Peyer's patch (tissue), 4 donors: ENCODE data around the gene CAP1. TPM values are rescaled to one million over a fixed set of nuclear protein-coding genes. Genes with fewer than 3 reads are reported as not detected.
"Not testable (repeated sequence)": the region's sequence is repeated elsewhere in the genome, so short reads cannot be mapped to it uniquely, and the experiment has no call there.

Source experiments
- DNase-seq, 3 donors: peaks; one replicate each; pipeline ENCODE4 v3.0.0-alpha.2; 2017 to 2019
- H3K27ac ChIP-seq, 4 donors: fragments of 200-600 bp; sonication (generic); one replicate each; pipeline ENCODE4 v1.5.1; 2016 to 2019
- H3K27me3 ChIP-seq, 2 donors: fragments of 200-600 bp; sonication (generic); one replicate each; pipeline ENCODE4 v1.5.1; 2019
- H3K36me3 ChIP-seq, 3 donors: fragments of 200-600 bp; sonication (generic); one replicate each; pipeline ENCODE4 v1.5.1; 2016 to 2019
- H3K4me1 ChIP-seq, 4 donors: fragments of 200-600 bp; sonication (generic); one replicate each; pipeline ENCODE4 v1.5.1; 2016 to 2019
- H3K4me3 ChIP-seq, 4 donors: fragments of 200-600 bp; sonication (generic); 1 replicate in 3 of 4; 2 replicates in 1 of 4; pipeline ENCODE4 v1.5.1; 2016 to 2019; ENCODE audit warnings: mild to moderate bottlenecking in 1 of 4
- H3K9me3 ChIP-seq, 4 donors: fragments of 200-600 bp; sonication (generic); one replicate each; pipeline ENCODE4 v1.5.1; 2016 to 2019; ENCODE audit warnings: mild to moderate bottlenecking in 1 of 4
- POLR2A ChIP-seq, 2 donors: fragments of 450-650 bp; IDR thresholded peaks; one replicate each; pipeline ENCODE4 v1.5.1; 2017; ENCODE audit warnings: antibody characterized with exemption in 2 of 2, mild to moderate bottlenecking in 2 of 2, moderate library complexity in 2 of 2
- total RNA-seq, 4 donors: library from RNA; depleted of rRNA; stranded (reverse); fragments of >200 nt; gene quantifications; one replicate each; pipeline ENCODE4 v1.1.0, GENCODE V29; 2016
- TF ChIP-seq, protein P1 (sequence below), 6 experiments: fragments of 450-650 bp in 4 of 6; fragments of 200-600 bp in 2 of 6; sonication (generic) in 1 of 6; IDR thresholded peaks; one replicate each; pipeline ENCODE4 v1.5.1; 2017 to 2019; ENCODE audit warnings: antibody characterized with exemption in 6 of 6, mild to moderate bottlenecking in 3 of 6, moderate library complexity in 1 of 6

CAP1 gene
- total RNA-seq, 4 donors from 2014 or later: 135 to 229 (median 182) TPM

DNA sequence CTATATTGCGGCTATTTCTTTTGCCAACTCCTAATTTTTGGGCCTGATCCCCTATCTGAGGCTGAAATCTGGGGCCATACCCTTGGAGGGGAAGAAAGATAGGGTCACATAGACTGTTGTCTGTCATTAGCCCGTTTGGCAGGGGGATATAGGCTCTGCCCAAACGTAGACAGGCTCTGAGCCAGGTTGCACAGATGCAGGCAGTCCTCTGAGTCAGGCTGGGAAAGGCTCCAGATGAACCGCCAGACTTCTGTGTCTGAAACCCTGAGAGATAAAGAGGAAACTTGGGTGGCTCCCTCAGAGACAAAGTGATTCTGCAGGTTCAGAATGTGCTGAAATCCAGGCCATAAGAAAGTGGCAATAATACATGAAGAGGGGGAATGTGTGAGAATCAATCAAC, 4.0 kb upstream of the CAP1 start:
- Histone ChIP-seq H3K4me3 (no peak overlapping the region), H3K4me1 (peaks cover 0 to 31% (median 5%) of the 10 kb centered on the region in 4 donors), H3K9me3 (no peaks in the 10 kb centered on the region), H3K27me3 (no peaks in the 10 kb centered on the region), H3K36me3 (no peaks in the 10 kb centered on the region), H3K27ac (peak overlapping the region in 2 of 4 donors; percentile 13 to 40)
- no peak for DNase-seq
- TF ChIP-seq, protein P1, sequence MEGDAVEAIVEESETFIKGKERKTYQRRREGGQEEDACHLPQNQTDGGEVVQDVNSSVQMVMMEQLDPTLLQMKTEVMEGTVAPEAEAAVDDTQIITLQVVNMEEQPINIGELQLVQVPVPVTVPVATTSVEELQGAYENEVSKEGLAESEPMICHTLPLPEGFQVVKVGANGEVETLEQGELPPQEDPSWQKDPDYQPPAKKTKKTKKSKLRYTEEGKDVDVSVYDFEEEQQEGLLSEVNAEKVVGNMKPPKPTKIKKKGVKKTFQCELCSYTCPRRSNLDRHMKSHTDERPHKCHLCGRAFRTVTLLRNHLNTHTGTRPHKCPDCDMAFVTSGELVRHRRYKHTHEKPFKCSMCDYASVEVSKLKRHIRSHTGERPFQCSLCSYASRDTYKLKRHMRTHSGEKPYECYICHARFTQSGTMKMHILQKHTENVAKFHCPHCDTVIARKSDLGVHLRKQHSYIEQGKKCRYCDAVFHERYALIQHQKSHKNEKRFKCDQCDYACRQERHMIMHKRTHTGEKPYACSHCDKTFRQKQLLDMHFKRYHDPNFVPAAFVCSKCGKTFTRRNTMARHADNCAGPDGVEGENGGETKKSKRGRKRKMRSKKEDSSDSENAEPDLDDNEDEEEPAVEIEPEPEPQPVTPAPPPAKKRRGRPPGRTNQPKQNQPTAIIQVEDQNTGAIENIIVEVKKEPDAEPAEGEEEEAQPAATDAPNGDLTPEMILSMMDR (IDR thresholded peaks at IDR 0.05): no peak
- TF ChIP-seq POLR2A (IDR thresholded peaks at IDR 0.05): no peak

DNA sequence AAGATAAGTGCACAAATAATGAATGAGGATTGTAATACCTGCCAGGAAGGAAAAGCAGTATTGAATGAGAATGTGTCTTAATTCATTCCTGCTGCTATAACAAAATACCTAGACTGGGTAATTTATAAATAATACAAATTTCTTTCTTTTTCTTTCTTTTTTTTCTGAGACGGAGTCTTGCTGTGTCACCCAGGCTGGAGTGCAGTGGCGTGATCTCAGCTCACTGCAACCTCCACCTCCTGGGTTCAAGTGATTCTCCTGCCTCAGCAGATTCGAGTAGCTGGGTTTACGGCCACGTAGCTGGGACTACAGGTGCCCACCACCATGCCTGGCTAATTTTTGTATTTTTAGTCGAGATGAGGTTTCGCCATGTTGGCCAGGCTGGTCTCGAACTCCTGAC, 3.3 kb upstream of the CAP1 start:
- H3K9me3 ChIP-seq, H3K36me3 ChIP-seq, H3K4me3 ChIP-seq, DNase-seq, H3K27me3 ChIP-seq: not testable (repeated sequence)
- Histone ChIP-seq H3K4me1 (peaks cover 0 to 35% (median 8%) of the 10 kb centered on the region in 4 donors), H3K27ac (peak overlapping the region in 1 of 4 donors; percentile 40)

DNA sequence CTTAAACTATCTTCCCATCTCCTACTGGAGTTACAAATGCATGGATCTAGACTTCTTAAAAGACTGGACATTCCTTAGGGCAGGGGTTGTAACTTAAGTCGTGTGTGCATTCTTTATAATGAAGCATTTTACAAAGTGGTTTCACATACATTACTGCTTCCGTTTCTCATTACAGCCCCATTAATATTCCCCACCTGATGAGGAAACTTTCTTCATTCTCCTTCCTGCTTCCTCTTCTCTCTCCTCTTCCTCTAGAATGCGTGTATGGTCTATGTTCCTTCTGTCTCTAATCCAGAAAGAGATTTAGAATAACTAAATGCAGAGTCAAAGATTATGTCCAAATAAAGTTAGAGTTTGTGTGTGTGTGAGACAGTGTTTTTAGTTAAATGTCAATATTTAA, 1.8 kb upstream of the CAP1 start:
- DNase-seq: no peak
- H3K27ac ChIP-seq: peak overlapping the region; percentile 97 to 99 (median 98)

DNA sequence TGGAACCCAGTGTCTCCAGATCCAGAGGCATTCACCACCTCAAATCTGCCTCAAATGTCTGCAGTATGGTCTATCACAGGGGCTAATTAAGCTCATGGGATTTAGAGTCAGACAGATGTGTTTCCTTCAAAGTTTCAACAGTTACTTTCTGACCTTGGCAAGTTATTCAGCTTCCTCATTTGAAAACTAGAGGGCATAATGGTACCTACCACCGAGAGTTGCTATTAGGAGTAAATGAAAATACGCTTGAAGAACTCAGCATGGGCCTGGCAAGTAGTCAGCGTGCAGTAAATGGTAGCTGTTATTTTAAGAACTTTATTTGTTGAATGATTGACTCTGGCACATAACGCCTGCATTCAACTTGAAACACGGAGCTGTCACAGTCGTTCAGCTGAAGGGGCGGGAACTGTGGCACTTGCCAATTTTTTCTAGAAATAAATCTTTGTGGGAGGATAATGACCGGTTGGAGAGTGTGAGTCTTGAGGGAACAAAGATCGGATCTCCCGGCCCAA, 1.2 kb upstream of the CAP1 start:
- Histone ChIP-seq H3K27me3 (no peaks in the 10 kb centered on the region), H3K27ac (peak overlapping the region; percentile 97 to 99 (median 98)), H3K4me1 (peaks cover 0 to 47% (median 15%) of the 10 kb centered on the region in 4 donors), H3K36me3 (no peaks in the 10 kb centered on the region), H3K4me3 (peak overlapping the region; percentile 73 to 94 (median 80)), H3K9me3 (no peaks in the 10 kb centered on the region)
- no peak for DNase-seq
- TF ChIP-seq, protein P1 (IDR thresholded peaks at IDR 0.05): peak in 3 of 6 experiments; percentile 15 to 25 (median 25)
- no peak for TF ChIP-seq POLR2A (IDR thresholded peaks at IDR 0.05)

More for the DNA sequence above, 1.8 kb upstream of the CAP1 start:
- TF ChIP-seq POLR2A (IDR thresholded peaks at IDR 0.05): no peak
- TF ChIP-seq, protein P1 (IDR thresholded peaks at IDR 0.05): no peak
- peaks cover 0 to 46% (median 12%) of the 10 kb centered on the region in 4 donors for H3K4me1 ChIP-seq
- H3K36me3 ChIP-seq: no peaks in the 10 kb centered on the region
- H3K27me3 ChIP-seq: no peaks in the 10 kb centered on the region
- no peaks in the 10 kb centered on the region for H3K9me3 ChIP-seq
- H3K4me3 ChIP-seq: no peak overlapping the region

DNA sequence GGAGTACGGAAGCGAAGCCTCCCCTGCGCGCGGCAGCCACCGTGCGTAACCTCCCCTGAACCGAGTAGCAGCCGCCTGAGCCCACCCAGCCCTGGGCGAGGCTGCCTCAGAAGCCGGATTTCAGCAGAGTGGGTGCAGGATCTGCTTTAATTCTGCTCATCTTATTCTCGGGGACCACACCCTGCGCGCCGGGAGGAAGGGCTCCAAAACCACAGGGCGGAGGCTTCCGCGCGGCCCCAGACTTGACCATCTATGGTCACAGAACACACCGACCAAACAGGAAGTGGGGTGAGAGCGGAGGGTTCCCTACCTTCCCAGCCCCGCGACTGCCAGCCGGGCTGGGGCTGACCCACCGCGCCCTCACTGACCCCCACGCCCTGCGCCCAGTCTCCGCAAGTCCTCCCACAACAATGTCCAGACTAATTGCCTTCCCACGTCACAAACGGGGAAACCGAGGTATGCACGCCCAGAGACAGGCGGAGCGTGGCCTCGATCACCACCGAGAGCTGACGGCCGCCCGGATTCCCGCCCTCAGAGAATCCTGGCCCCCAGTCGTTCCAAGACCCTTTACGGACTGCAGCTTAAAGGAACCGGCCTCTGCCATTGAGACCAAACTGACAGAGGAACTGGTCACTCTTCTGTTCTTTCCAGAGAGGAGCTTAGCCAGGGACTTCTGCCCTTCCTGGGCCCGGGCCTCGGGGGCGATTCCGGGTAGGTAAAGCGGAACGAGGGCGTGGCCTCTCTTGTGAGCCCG, 595 bp upstream of the CAP1 start:
- Histone ChIP-seq H3K4me1 (peaks cover 0 to 49% (median 18%) of the 10 kb centered on the region in 4 donors), H3K4me3 (peak overlapping the region; percentile 73 to 94 (median 80)), H3K27me3 (no peaks in the 10 kb centered on the region), H3K36me3 (no peaks in the 10 kb centered on the region), H3K9me3 (no peaks in the 10 kb centered on the region), H3K27ac (peak overlapping the region; percentile 97 to 99 (median 98))
- TF ChIP-seq, protein P1 (IDR thresholded peaks at IDR 0.05): no peak
- peak; percentile 93 to 98 for TF ChIP-seq POLR2A (IDR thresholded peaks at IDR 0.05)
- DNase-seq: peak; percentile 86 to 96 (median 90)

DNA sequence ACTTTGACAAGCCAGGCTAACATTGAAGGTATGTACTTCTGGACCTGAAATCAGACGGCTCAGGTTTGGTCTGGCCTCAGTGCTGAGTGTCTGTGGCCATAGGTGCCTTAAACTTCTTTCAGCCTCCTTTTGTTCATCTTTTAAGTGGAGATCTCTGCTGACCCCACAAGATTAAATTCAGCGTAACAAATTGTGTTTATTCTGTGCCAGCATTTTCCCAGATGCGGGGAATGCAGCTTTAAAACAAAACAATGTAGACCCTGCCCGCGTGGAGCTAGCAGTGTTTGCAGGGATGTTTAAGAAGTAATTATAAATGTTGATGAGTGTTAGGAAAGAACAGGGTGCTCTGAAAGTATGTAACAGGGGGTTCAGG, 923 bp downstream of the CAP1 start:
- peak overlapping the region; percentile 73 to 94 (median 80) for H3K4me3 ChIP-seq
- H3K27ac ChIP-seq: peak overlapping the region; percentile 84 to 99 (median 98)
- peaks cover 0 to 55% (median 20%) of the 10 kb centered on the region in 4 donors for H3K4me1 ChIP-seq
- H3K36me3 ChIP-seq: no peaks in the 10 kb centered on the region
- H3K27me3 ChIP-seq: no peaks in the 10 kb centered on the region
- no peak for DNase-seq
- no peak for TF ChIP-seq POLR2A (IDR thresholded peaks at IDR 0.05)
- TF ChIP-seq, protein P1 (IDR thresholded peaks at IDR 0.05): no peak
- no peaks in the 10 kb centered on the region for H3K9me3 ChIP-seq
